ENCODE measurements around the gene ARHGAP30.

Gene ARHGAP30

GRCh38 chr1:161013131-161013487 is 56.6 kb downstream of the ARHGAP30 start:
- DNase-seq (ENCODE audit: low read depth, low spot score): no peak

- no peak for DNase-seq (ENCODE audit: low read depth, low spot score)
Observed at GRCh38 chr1:161012420-161012819, 57.3 kb downstream of the ARHGAP30 start.

- DNase-seq (ENCODE audit: low read depth, low spot score): no peak
Observed at GRCh38 chr1:161009602-161010211, 60.0 kb downstream of the ARHGAP30 start.

GRCh38 chr1:161008869-161009510 is 60.7 kb downstream of the ARHGAP30 start:
- DNase-seq (ENCODE audit: low read depth, low spot score): no peak

- no peak for DNase-seq (ENCODE audit: low read depth, low spot score)
Observed at GRCh38 chr1:161007369-161007768, 62.3 kb downstream of the ARHGAP30 start.

GRCh38 chr1:161006563-161006962 is 63.1 kb downstream of the ARHGAP30 start:
- no peak for DNase-seq (ENCODE audit: low read depth, low spot score)

- no peak for DNase-seq (ENCODE audit: low read depth, low spot score)
Observed at GRCh38 chr1:161001525-161001924, 68.2 kb downstream of the ARHGAP30 start.

- no peak for DNase-seq (ENCODE audit: low read depth, low spot score)
Observed at GRCh38 chr1:161000736-161001480, 68.8 kb downstream of the ARHGAP30 start.

GRCh38 chr1:160999376-160999775 is 70.3 kb downstream of the ARHGAP30 start:
- no peak for DNase-seq (ENCODE audit: low read depth, low spot score)

GRCh38 chr1:160997323-160998038 is 72.2 kb downstream of the ARHGAP30 start:
- DNase-seq (ENCODE audit: low read depth, low spot score): peak; percentile 18

All from activated CD4-positive, CD25-positive, alpha-beta regulatory T cell treated with anti-CD3 and anti-CD28 coated beads, Interleukin-2, amount 50 U/mL, for 16 hours (primary cell).